Measurements from ENCODE around the gene DOCK1.

DNA sequence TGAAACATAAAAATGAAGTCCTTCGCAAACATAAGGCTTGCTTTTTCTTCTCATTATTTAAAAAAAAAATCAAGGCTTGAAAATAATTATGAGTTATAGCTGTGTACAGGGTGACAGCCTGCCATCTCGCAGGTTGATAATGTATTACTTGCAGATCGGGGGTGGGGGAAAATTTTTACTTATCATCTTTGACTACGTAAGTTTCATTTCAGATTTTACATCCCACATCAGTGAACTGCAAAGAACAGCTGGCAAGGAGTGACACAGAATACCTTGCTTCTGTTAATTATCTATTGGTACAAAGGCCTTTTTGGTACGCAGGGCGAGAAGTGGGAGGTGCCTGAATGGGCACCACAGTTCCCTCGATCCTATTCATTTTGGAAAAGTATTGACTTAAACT is 232.2 kb downstream of the DOCK1 start:
- TF ChIP-seq, protein P1, sequence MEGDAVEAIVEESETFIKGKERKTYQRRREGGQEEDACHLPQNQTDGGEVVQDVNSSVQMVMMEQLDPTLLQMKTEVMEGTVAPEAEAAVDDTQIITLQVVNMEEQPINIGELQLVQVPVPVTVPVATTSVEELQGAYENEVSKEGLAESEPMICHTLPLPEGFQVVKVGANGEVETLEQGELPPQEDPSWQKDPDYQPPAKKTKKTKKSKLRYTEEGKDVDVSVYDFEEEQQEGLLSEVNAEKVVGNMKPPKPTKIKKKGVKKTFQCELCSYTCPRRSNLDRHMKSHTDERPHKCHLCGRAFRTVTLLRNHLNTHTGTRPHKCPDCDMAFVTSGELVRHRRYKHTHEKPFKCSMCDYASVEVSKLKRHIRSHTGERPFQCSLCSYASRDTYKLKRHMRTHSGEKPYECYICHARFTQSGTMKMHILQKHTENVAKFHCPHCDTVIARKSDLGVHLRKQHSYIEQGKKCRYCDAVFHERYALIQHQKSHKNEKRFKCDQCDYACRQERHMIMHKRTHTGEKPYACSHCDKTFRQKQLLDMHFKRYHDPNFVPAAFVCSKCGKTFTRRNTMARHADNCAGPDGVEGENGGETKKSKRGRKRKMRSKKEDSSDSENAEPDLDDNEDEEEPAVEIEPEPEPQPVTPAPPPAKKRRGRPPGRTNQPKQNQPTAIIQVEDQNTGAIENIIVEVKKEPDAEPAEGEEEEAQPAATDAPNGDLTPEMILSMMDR (IDR thresholded peaks at IDR 0.05): no peak
- no peak for TF ChIP-seq POLR2A (IDR thresholded peaks at IDR 0.05)
